Activated CD8-positive, alpha-beta T cell treated with anti-CD3 and anti-CD28 coated beads for 36 hours (primary cell): ENCODE measurements around the gene BICC1. TPM values are rescaled to one million over a fixed set of nuclear protein-coding genes. Genes with fewer than 3 reads are reported as not detected.

Experiments
- ATAC-seq: fragments of 200-7000 bp; cut with Tn5 transposase; one replicate; pipeline ENCODE4 v1.10.0; 2021; ENCODE audit warnings: mild to moderate bottlenecking, moderate library complexity
- CTCF ChIA-PET: fragments of 350-600 bp; sonication (Branson Sonifier 250); formaldehyde crosslinking; loops from one replicate; lab custom pipeline; 2021; ENCODE audit warnings: antibody characterized with exemption; lab: Charles Lee
- POLR2A ChIA-PET: fragments of 350-600 bp; sonication (Branson Sonifier 250); formaldehyde crosslinking; loops from one replicate; lab custom pipeline; 2021; ENCODE audit warnings: antibody characterized with exemption; lab: Charles Lee
- DNase-seq: peaks from one replicate; pipeline ENCODE4 v3.0.0-alpha.2; 2020
- H3K27ac Mint-ChIP-seq: one replicate; pipeline ENCODE4 v1.8.0; 2021; ENCODE audit warnings: mild to moderate bottlenecking, mixed read lengths
- H3K27me3 Mint-ChIP-seq: one replicate; pipeline ENCODE4 v1.8.0; 2021; ENCODE audit warnings: mixed read lengths
- H3K36me3 Mint-ChIP-seq: one replicate; pipeline ENCODE4 v1.8.0; 2021; ENCODE audit warnings: low read depth, mixed read lengths
- H3K4me1 Mint-ChIP-seq: one replicate; pipeline ENCODE4 v1.8.0; 2021; ENCODE audit warnings: low read depth, mixed read lengths
- H3K4me3 Mint-ChIP-seq: one replicate; pipeline ENCODE4 v1.8.0; 2021; ENCODE audit warnings: mild to moderate bottlenecking, moderate library complexity, mixed read lengths
- H3K9me3 Mint-ChIP-seq: one replicate; pipeline ENCODE4 v1.8.0; 2021; ENCODE audit warnings: mixed read lengths
- intact Hi-C: fragments of 100-400 bp; cut with micrococcal nuclease; formaldehyde crosslinking; loops from one replicate; pipeline ENCODE4 v1.10.0; 2022
- total RNA-seq, 2 experiments: library from RNA; stranded (reverse); gene quantifications; one replicate each; pipeline ENCODE4 v1.2.3, GENCODE V29; 2021
- TF ChIP-seq, protein P1 (sequence below): fragments of 200-600 bp; IDR thresholded peaks from one replicate; pipeline ENCODE4 v1.8.0; 2022; ENCODE audit warnings: antibody characterized with exemption, mild to moderate bottlenecking

BICC1 gene
- total RNA-seq, 2 experiments from 2014 or later = not detected

DNA sequence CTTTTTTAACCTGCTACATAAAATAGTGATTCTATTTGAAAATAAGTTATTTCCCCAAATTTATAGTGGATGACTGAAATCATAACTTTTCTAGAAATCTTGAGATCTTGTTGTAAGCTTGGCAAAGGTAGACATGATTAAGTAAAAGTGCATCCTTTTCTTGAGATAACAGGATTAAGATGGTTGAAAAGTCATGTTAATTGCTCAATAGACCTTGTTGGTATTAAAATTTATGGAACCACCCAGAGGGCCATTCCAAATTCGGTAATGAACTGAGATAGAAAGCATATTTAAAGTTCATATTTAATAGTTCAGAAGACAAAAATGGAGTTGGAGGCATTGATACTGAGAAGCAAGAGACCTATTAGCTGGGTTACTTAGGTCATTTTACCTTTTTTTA lies 139.1 kb downstream of the BICC1 start:
- POLR2A ChIA-PET = no interaction called here

DNA sequence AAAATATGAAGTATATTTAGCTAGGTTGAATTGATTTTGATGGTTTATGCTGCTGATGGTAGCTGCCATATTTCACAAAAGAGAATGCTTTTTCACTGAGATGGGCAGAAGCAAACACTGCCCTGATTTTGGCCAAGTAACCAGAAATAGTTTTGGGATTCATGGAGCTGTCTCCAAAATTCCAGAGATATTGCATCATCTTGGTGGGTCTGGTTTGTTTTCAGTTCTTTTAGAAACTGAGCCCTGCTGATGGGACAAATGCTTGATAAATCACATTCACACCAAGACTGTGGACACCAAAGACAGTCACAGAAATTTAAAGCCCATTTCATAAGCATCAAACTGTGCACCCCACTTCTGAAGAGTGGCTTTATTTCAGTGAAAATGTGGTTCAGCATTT lies 140.5 kb downstream of the BICC1 start:
- no peaks in the 10 kb centered on the region for H3K36me3 Mint-ChIP-seq
- H3K4me3 Mint-ChIP-seq = no peak overlapping the region
- ChIA-PET CTCF (no interaction called here), POLR2A (no interaction called here)
- TF ChIP-seq, protein P1, sequence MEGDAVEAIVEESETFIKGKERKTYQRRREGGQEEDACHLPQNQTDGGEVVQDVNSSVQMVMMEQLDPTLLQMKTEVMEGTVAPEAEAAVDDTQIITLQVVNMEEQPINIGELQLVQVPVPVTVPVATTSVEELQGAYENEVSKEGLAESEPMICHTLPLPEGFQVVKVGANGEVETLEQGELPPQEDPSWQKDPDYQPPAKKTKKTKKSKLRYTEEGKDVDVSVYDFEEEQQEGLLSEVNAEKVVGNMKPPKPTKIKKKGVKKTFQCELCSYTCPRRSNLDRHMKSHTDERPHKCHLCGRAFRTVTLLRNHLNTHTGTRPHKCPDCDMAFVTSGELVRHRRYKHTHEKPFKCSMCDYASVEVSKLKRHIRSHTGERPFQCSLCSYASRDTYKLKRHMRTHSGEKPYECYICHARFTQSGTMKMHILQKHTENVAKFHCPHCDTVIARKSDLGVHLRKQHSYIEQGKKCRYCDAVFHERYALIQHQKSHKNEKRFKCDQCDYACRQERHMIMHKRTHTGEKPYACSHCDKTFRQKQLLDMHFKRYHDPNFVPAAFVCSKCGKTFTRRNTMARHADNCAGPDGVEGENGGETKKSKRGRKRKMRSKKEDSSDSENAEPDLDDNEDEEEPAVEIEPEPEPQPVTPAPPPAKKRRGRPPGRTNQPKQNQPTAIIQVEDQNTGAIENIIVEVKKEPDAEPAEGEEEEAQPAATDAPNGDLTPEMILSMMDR = no peak
- no peak for ATAC-seq
- intact Hi-C loops = no loop called here
- no peaks in the 10 kb centered on the region for H3K4me1 Mint-ChIP-seq
- H3K9me3 Mint-ChIP-seq = no peaks in the 10 kb centered on the region
- no peak overlapping the region for H3K27ac Mint-ChIP-seq
- DNase-seq = no peak
- H3K27me3 Mint-ChIP-seq = no peaks in the 10 kb centered on the region

More for the DNA sequence above, 139.1 kb downstream of the BICC1 start:
- CTCF ChIA-PET = no interaction called here
- ATAC-seq (no peak), DNase-seq (no peak)
- H3K4me3 Mint-ChIP-seq = no peak overlapping the region
- H3K36me3 Mint-ChIP-seq = no peaks in the 10 kb centered on the region
- H3K27ac Mint-ChIP-seq = no peak overlapping the region
- H3K9me3 Mint-ChIP-seq = no peaks in the 10 kb centered on the region
- no peaks in the 10 kb centered on the region for H3K4me1 Mint-ChIP-seq
- intact Hi-C loops = no loop called here
- no peaks in the 10 kb centered on the region for H3K27me3 Mint-ChIP-seq
- TF ChIP-seq, protein P1 = no peak

DNA sequence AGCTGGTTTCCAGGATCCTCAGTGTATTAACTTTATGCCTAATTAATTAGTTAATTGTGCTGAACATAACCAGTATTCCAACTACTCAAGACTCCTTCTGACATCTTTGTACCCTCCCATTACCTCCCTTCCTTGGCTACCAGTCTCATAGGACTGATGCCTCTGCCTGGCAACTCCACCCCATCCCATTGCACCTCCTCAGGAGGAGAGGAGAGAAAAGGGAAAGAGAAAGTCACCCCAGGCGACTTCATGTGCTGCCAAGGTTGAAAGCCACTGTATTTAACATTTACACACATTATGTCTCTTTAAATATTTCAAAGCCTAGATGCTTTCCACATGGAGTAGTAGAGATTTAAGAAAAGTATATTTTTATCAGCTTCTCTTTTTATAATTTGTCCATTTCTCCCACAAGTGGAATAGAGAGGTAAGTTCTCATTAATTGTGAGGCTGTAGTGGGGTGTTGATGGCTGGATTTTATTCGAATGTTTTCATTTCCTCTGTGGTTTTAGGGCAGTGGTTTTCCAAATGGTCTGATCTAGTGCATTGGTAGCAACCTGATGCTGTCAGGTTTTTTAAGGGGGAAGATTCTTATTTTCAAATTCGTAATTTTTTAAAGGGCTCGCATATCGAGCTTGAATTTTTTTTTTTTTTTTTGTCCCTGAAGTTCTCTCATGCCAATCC lies 148.0 kb downstream of the BICC1 start:
- Mint-ChIP-seq H3K27ac (no peak overlapping the region), H3K27me3 (no peaks in the 10 kb centered on the region), H3K4me1 (peaks cover 7% of the 10 kb centered on the region), H3K4me3 (no peak overlapping the region), H3K36me3 (no peaks in the 10 kb centered on the region), H3K9me3 (peaks cover 17% of the 10 kb centered on the region)
- POLR2A ChIA-PET = interaction anchor here (0.7 kb wide), 1 partner anchor 10 kb away, joined by 4 read pairs; no protein-coding TSS in a partner anchor
- CTCF ChIA-PET = interaction anchor here (0.7 kb wide), 1 partner anchor 44 kb away, joined by 3 read pairs; no protein-coding TSS in a partner anchor
- DNase-seq (no peak), ATAC-seq (no peak)
- intact Hi-C loops = no loop called here
- TF ChIP-seq, protein P1 = no peak

DNA sequence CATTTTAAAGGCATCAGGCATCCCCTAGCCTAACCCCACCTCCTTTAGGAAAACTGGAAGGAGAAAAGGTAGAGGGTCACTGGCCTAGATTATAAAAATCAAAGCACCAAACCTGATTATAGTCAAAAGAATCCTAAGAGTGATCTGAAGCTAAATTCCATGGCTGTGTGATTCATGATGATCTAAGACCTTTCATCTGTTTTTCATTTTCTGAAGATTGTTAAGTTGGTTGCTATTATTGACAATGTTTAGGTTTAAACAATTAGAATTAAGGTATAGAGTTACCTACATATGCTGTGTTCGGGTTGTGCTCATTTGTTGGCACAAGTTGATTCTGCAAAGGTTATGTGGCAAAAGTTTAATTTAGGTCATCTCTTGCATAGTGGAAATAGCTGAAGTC lies 148.7 kb downstream of the BICC1 start:
- no peak for DNase-seq
- Mint-ChIP-seq H3K4me3 (no peak overlapping the region), H3K4me1 (peaks cover 12% of the 10 kb centered on the region), H3K27ac (no peak overlapping the region), H3K27me3 (no peaks in the 10 kb centered on the region), H3K36me3 (no peaks in the 10 kb centered on the region), H3K9me3 (peaks cover 17% of the 10 kb centered on the region)
- ATAC-seq = no peak
- CTCF ChIA-PET = no interaction called here
- POLR2A ChIA-PET = no interaction called here
- intact Hi-C loops = no loop called here
- TF ChIP-seq, protein P1 = no peak

DNA sequence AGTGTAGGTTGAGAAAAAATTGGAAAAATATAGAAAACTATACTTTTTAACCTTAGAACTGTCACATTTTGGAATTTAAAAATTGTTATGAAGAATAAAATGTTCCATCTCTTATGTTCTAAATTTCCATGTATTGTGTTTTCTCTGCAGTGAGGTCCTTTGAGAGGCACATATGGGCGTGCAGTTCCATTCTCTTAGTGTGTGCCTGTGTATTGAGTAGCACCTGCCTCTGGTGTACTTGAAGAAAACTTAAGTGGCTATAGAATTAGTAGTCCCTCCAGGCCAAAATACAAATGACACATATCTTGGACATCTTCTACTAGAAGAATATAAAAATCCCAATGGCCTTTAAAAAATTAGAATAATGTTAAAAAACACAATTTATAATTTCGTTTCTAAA lies 149.2 kb downstream of the BICC1 start:
- no peak overlapping the region for H3K4me3 Mint-ChIP-seq
- H3K36me3 Mint-ChIP-seq = no peaks in the 10 kb centered on the region
- H3K4me1 Mint-ChIP-seq = peaks cover 15% of the 10 kb centered on the region
- ChIA-PET CTCF (no interaction called here), POLR2A (no interaction called here)
- TF ChIP-seq, protein P1 = no peak
- no peaks in the 10 kb centered on the region for H3K27me3 Mint-ChIP-seq
- intact Hi-C loops = no loop called here
- ATAC-seq (no peak), DNase-seq (no peak)
- peaks cover 17% of the 10 kb centered on the region for H3K9me3 Mint-ChIP-seq
- no peak overlapping the region for H3K27ac Mint-ChIP-seq
